HepG2 (cell line): Measurements from ENCODE around the gene ITPK1. TPM values are rescaled to one million over a fixed set of nuclear protein-coding genes. Genes with fewer than 3 reads are reported as not detected.

ENCODE experiments used
- ATAC-seq: fragments of 200-7000 bp; cut with Tn5 transposase; 3 replicates; pipeline ENCODE4 v1.9.1; 2020; ENCODE audit warnings: mild to moderate bottlenecking, moderate library complexity
- BruUV-seq: library from RNA; stranded (reverse); fragments of 400-500 nt; replicated peaks from 2 replicates; lab custom pipeline; 2021; lab: Mats Ljungman, UMichigan
- CTCF ChIA-PET: fragments of 300-600 bp; formaldehyde crosslinking; extraction: SDS; loops from one replicate; lab custom pipeline; 2021; ENCODE audit warnings: low total read pairs, inconsistent platforms, low intra/inter-chr PET ratio; lab: Yijun Ruan, JAX
- POLR2A ChIA-PET: fragments of 350-600 bp; sonication (Branson Sonifier 250); formaldehyde crosslinking; loops from one replicate; lab custom pipeline; 2020; ENCODE audit warnings: antibody characterized with exemption, inconsistent platforms; lab: Yijun Ruan, JAX
- DNase-seq: peaks from one replicate; pipeline ENCODE4 v3.0.0-alpha.2; 2015; ENCODE audit warnings: low spot score
- FAIRE-seq: peaks from 3 replicates; lab custom pipeline; 2011; peaks lifted over from hg19 to GRCh38; lab: Jason Lieb, UNC
- H2AFZ ChIP-seq: one replicate; pipeline ENCODE4 v1.6.1; 2011; ENCODE audit warnings: low read length, inconsistent platforms
- H3K27ac ChIP-seq: fragments of 300-600 bp; 3 replicates; pipeline ENCODE4 v1.8.0; 2011; ENCODE audit warnings: mixed run types, mild to moderate bottlenecking, mixed read lengths, low read length, inconsistent platforms; ENCODE audit not compliant: insufficient read depth; ENCODE audit errors: extremely low read length
- H3K27me3 ChIP-seq, 2 experiments: fragments of 200-600 bp in 1 of 2; 2 replicates in 1 of 2; 3 replicates in 1 of 2; pipeline versions ENCODE4 v1.6.0 to v1.8.0; 2011; ENCODE audit warnings: low read length in 2 of 2, mild to moderate bottlenecking in 2 of 2, moderate library complexity in 2 of 2, inconsistent platforms in 1 of 2; ENCODE audit not compliant: insufficient read depth in 2 of 2, control insufficient read depth in 1 of 2
- H3K36me3 ChIP-seq, 2 experiments: fragments of 200-600 bp in 1 of 2; replicated peaks in 1 of 2; 2 replicates in 1 of 2; 3 replicates in 1 of 2; pipeline versions ENCODE4 v1.5.1 to v1.8.0; 2011; ENCODE audit warnings: low read length in 2 of 2, inconsistent platforms in 1 of 2; ENCODE audit not compliant: insufficient read depth in 2 of 2, control insufficient read depth in 1 of 2
- H3K4me1 ChIP-seq: 2 replicates; pipeline ENCODE4 v1.5.1; 2012; ENCODE audit warnings: low read length, inconsistent platforms; ENCODE audit not compliant: insufficient read depth
- H3K4me2 ChIP-seq: 2 replicates; pipeline ENCODE4 v1.6.0; 2011; ENCODE audit warnings: low read depth, low read length, inconsistent platforms
- H3K4me3 ChIP-seq, 3 experiments: fragments of 200-600 bp in 1 of 3; sonication (generic), shearing (Covaris generic) in 1 of 3; replicated peaks in 1 of 3; 2 replicates each; pipeline ENCODE4 v1.5.1; 2011 to 2016; ENCODE audit warnings: low read length in 3 of 3, inconsistent platforms in 2 of 3, low read depth in 2 of 3, mild to moderate bottlenecking in 2 of 3, control low read depth in 1 of 3, mixed read lengths in 1 of 3; ENCODE audit not compliant: insufficient read depth in 1 of 3
- H3K79me2 ChIP-seq: one replicate; pipeline ENCODE4 v1.6.1; 2011; ENCODE audit warnings: low read length, inconsistent platforms; ENCODE audit not compliant: insufficient read depth
- H3K9ac ChIP-seq: 2 replicates; pipeline ENCODE4 v1.6.0; 2011; ENCODE audit warnings: mild to moderate bottlenecking, low read depth, low read length, inconsistent platforms; ENCODE audit not compliant: insufficient read depth
- H3K9me3 ChIP-seq: 2 replicates; pipeline ENCODE4 v1.5.1; 2012; ENCODE audit warnings: mild to moderate bottlenecking, low read length
- H4K20me1 ChIP-seq: 2 replicates; pipeline ENCODE4 v1.6.0; 2011; ENCODE audit warnings: inconsistent platforms, mild to moderate bottlenecking, low read length, moderate library complexity; ENCODE audit not compliant: insufficient read depth
- FOXP4 ChIP-seq: sonication (generic); formaldehyde crosslinking; IDR thresholded peaks from 2 replicates; pipeline ENCODE4 v1.4.0; 2020; ENCODE audit warnings: missing genetic modification reagents
- MZF1 ChIP-seq: sonication (generic); formaldehyde crosslinking; IDR thresholded peaks from 2 replicates; pipeline ENCODE4 v1.8.1; 2023; ENCODE audit warnings: mild to moderate bottlenecking, missing genetic modification reagents, borderline replicate concordance
- SATB2 ChIP-seq: sonication (generic); formaldehyde crosslinking; IDR thresholded peaks from 2 replicates; pipeline ENCODE4 v1.5.0; 2020; ENCODE audit warnings: missing genetic modification reagents
- TFAP4 ChIP-seq: sonication (generic); IDR thresholded peaks from 2 replicates; pipeline ENCODE4 v1.6.1; 2016; ENCODE audit warnings: low read depth, borderline replicate concordance
- ZNF3 ChIP-seq: IDR thresholded peaks from 2 replicates; pipeline ENCODE4 v1.7.0; 2017; ENCODE audit warnings: inconsistent platforms
- ZNF343 ChIP-seq: sonication (generic); formaldehyde crosslinking; IDR thresholded peaks from 2 replicates; pipeline ENCODE4 v1.4.0; 2020; ENCODE audit warnings: mild to moderate bottlenecking, missing genetic modification reagents
- ZNF746 ChIP-seq: sonication (generic); formaldehyde crosslinking; IDR thresholded peaks from 2 replicates; pipeline ENCODE4 v1.8.0; 2022; ENCODE audit warnings: mild to moderate bottlenecking, missing genetic modification reagents
- WGBS: methylation state at CpG from one replicate; pipeline ENCODE4 v1.1.6; 2017; ENCODE audit warnings: low lambda C conversion rate; 5-methylcytosine and 5-hydroxymethylcytosine counted together
- in situ Hi-C: cut with HindIII; loops from 2 replicates; pipeline ENCODE4 v1.10.0; 2017; ENCODE audit warnings: low pct_unique_long_range_greater_than_20kb; ENCODE audit not compliant: extremely low pct_ligation_motif_present
- intact Hi-C: fragments of 100-400 bp; cut with micrococcal nuclease; formaldehyde crosslinking; loops from one replicate; pipeline ENCODE4 v1.10.0; 2022; ENCODE audit not compliant: unreplicated experiment
- polyA plus RNA-seq, 8 experiments: library from polyadenylated mRNA; depleted of rRNA in 3 of 8; stranded (reverse) in 7 of 8; unstranded in 1 of 8; fragments of >200 nt; fragmentation: Illumina TruSeq in 4 of 8; extraction: Trizol in 4 of 8; gene quantifications; 2 replicates each; pipeline versions ENCODE4 v1.2.1 to v1.2.3, GENCODE V29; 2011 to 2016; ENCODE audit warnings: low read depth in 4 of 8, missing spikeins in 1 of 8, mixed read lengths in 1 of 8; ENCODE audit not compliant: insufficient read depth in 1 of 8
- total RNA-seq, 5 experiments: library from RNA; depleted of rRNA; stranded (reverse); fragments of >200 nt; fragmentation: Illumina TruSeq; extraction: Trizol; gene quantifications; 2 replicates each; pipeline ENCODE4 v1.2.3, GENCODE V29; 2016; ENCODE audit warnings: low read depth in 1 of 5

ITPK1 gene
- total and polyA plus RNA-seq, 2 of the 13 experiments (the other 11 are each of a cell fraction or from before 2014, with no cell fraction given): 20.5 to 47.5 TPM

- Histone ChIP-seq H3K27me3 (no peaks in the 10 kb centered on the region; a peak in 1 of 5 replicates), H3K4me1 (no peaks in the 10 kb centered on the region), H3K27ac (no peak overlapping the region), H3K9me3 (no peaks in the 10 kb centered on the region), H3K79me2 (no peaks in the 10 kb centered on the region), H4K20me1 (no peaks in the 10 kb centered on the region), H3K4me3 (no peak overlapping the region), H3K36me3 (peaks cover 8 to 13% of the 10 kb centered on the region in 2 experiments; a peak in 1 of 5 replicates), H3K4me2 (no peak overlapping the region), H2AFZ (no peak overlapping the region), H3K9ac (no peak overlapping the region)
- POLR2A ChIA-PET: no interaction called here
- ATAC-seq (no peak), FAIRE-seq (no peak), DNase-seq (no peak)
- BruUV-seq: no TSS peak
- intact Hi-C loops (no loop called here), in situ Hi-C loops (no loop called here)
- WGBS: 96% methylated on average over 16 of the region's 22 CpGs
- CTCF ChIA-PET: interaction anchor here (0.6 kb wide), 1 partner anchor 164 kb away, joined by 3 read pairs; no protein-coding TSS in a partner anchor
- TF ChIP-seq SATB2 (CRISPR knock-in tag) (no peak), ZNF746 (CRISPR knock-in tag) (no peak), FOXP4 (CRISPR knock-in tag) (no peak), TFAP4 (no peak), MZF1 (CRISPR knock-in tag) (no peak), ZNF343 (no peak), ZNF3 (CRISPR knock-in tag) (no peak)
Observed at GRCh38 chr14:92948647-92949046, 167.1 kb downstream of the ITPK1 start.
